ENCODE data around the gene MATR3.

DNA sequence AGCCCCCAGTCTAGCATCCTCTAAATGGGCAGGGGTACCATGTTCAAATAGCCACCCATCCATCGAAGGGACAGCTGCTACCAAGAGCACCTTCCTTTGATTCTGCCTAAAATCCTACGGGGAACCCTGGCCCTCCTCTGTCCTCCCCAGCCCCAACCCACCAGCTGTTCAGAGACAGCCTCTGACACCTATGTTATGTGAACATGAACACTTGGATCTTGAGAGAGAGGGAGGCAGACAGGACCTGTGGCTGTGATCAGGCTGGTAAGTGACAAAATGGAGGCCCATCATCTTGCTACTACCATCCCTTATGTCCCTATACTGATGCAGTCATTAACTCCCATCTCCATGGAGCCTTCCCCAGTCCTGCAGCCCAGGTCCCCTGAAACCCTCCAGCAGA is 81.4 kb downstream of the MATR3 start:
- no peak for TF ChIP-seq FOXA1 (IDR thresholded peaks at IDR 0.05)
- no peak for TF ChIP-seq FOXK2 (IDR thresholded peaks at IDR 0.05)
- no peak for TF ChIP-seq ARNT (IDR thresholded peaks at IDR 0.05)
- no peak for TF ChIP-seq ZNF384 (IDR thresholded peaks at IDR 0.05)
- no peak for TF ChIP-seq ELF4 (IDR thresholded peaks at IDR 0.05)
- TF ChIP-seq FOXM1 (IDR thresholded peaks at IDR 0.05; ENCODE audit: borderline replicate concordance): no peak
- no peak for TF ChIP-seq SP1 (IDR thresholded peaks at IDR 0.05)
- TF ChIP-seq BHLHE40 (IDR thresholded peaks at IDR 0.05; ENCODE audit: borderline replicate concordance): no peak
- no peak for TF ChIP-seq NFRKB (IDR thresholded peaks at IDR 0.05)
- TF ChIP-seq, protein P1, sequence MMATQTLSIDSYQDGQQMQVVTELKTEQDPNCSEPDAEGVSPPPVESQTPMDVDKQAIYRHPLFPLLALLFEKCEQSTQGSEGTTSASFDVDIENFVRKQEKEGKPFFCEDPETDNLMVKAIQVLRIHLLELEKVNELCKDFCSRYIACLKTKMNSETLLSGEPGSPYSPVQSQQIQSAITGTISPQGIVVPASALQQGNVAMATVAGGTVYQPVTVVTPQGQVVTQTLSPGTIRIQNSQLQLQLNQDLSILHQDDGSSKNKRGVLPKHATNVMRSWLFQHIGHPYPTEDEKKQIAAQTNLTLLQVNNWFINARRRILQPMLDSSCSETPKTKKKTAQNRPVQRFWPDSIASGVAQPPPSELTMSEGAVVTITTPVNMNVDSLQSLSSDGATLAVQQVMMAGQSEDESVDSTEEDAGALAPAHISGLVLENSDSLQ (IDR thresholded peaks at IDR 0.05): no peak
- TF ChIP-seq SUZ12 (IDR thresholded peaks at IDR 0.05): no peak
- no peak for TF ChIP-seq CTBP1 (IDR thresholded peaks at IDR 0.05; ENCODE audit: borderline replicate concordance)
- TF ChIP-seq HDGF (IDR thresholded peaks at IDR 0.05; ENCODE audit: borderline replicate concordance): no peak
- no peak for TF ChIP-seq TARDBP (IDR thresholded peaks at IDR 0.05)

Measured in HEK293T (cell line).